C4-2B (cell line): ENCODE measurements around the gene CNPY4.

Source experiments
- H3K27ac ChIP-seq: fragments of 450-650 bp; 2 replicates; pipeline ENCODE4 v1.5.1; 2017
- CTCF ChIP-seq: fragments of 450-650 bp; conservative IDR thresholded peaks from 2 replicates; pipeline ENCODE4 v1.5.1; 2017; ENCODE audit warnings: mild to moderate bottlenecking
- ZFX ChIP-seq: fragments of 450-650 bp; IDR thresholded peaks from 2 replicates; pipeline ENCODE4 v1.6.1; 2017

CNPY4 gene

DNA sequence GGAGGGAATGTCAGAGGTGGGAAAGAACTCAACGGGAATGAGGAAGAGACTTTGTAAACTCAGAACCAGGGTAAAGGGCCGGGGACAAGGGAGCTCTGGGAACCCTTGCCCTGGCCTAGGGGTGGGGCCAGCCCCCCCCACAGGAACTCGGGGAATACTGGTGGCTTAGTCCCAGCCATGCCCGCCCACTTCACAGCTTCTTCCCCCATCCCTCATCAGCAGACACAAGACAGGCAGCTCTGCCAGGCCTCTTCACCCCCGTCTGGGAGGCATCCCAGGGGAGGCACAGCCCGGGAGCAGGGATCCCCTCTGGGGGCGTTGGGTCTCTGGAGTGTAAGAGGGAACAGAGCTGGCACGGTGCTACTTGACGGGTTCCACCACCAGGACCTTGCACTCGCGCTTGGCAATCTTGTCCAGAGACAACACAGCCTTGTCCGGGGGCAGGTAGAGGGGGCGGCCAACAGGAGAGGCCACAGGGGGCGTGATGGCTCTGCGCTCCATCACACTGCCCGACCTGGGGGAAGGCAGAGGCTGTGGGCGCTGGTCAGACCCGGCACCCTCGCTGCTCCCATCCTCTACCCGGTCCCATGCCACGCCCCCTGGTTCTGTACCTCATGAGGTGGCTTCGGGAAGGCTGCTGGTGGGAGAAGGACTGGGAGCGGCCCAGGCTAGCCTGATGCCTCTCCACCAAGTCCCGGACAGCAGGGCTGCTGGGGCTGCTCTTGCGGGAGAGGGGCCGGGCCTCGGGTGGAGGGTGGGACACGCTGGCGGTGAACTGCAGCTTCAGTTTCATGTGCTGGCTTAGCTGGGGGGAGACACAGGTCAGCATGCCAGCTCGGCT is 35.4 kb downstream of the CNPY4 start:
- H3K27ac ChIP-seq, result no peak overlapping the region
- TF ChIP-seq ZFX (no peak), CTCF (no peak)

DNA sequence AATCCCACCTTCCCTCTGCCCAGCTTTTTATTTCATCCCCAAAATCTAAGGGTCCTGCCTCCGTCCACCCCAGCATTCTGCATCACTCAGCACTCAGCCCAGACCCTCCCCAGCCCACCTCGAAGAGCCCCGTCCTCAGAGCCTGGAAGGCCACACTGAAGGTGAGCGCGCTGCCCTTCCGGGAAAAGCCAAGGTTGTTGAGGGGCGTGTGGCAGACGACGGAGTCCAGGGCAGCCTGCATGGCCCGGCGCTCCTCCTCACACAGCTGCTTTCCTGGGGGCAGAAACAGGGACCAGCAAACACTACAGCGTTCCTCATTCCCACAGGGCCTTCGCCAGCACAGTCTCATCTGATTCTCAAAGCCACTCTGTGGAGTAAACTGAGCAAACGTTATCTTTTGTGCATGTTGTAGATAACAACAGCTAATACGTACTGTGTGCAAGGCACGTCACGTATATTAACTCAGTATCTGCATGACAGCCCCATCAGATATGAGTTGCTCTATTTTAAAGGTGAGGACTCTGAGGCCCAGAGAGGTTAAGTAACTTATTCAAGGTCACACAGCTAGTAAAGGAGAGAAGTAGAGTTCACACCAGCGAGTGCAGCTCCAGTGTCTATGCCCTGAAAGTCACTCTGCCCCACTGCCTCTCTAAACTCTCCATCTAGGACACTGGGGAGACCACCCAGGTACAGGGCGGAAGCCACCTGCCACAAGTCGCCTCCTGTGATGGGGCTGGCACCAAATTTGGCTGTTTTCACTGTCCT is 36.3 kb downstream of the CNPY4 start:
- TF ChIP-seq CTCF (no peak), ZFX (no peak)
- no peak overlapping the region for H3K27ac ChIP-seq

GRCh38 chr7:100156331-100157068 is 37.1 kb downstream of the CNPY4 start:
- H3K27ac ChIP-seq, result no peak overlapping the region
- no peak for TF ChIP-seq CTCF
- no peak for TF ChIP-seq ZFX

- no peak for TF ChIP-seq CTCF
- no peak for TF ChIP-seq ZFX
- no peak overlapping the region for H3K27ac ChIP-seq
Observed at GRCh38 chr7:100157069-100157333, 37.6 kb downstream of the CNPY4 start.

- peak overlapping the region; percentile 85 for H3K27ac ChIP-seq
- TF ChIP-seq ZFX, result no peak
- TF ChIP-seq CTCF, result no peak
Observed at GRCh38 chr7:100157334-100158228, 38.1 kb downstream of the CNPY4 start.

DNA sequence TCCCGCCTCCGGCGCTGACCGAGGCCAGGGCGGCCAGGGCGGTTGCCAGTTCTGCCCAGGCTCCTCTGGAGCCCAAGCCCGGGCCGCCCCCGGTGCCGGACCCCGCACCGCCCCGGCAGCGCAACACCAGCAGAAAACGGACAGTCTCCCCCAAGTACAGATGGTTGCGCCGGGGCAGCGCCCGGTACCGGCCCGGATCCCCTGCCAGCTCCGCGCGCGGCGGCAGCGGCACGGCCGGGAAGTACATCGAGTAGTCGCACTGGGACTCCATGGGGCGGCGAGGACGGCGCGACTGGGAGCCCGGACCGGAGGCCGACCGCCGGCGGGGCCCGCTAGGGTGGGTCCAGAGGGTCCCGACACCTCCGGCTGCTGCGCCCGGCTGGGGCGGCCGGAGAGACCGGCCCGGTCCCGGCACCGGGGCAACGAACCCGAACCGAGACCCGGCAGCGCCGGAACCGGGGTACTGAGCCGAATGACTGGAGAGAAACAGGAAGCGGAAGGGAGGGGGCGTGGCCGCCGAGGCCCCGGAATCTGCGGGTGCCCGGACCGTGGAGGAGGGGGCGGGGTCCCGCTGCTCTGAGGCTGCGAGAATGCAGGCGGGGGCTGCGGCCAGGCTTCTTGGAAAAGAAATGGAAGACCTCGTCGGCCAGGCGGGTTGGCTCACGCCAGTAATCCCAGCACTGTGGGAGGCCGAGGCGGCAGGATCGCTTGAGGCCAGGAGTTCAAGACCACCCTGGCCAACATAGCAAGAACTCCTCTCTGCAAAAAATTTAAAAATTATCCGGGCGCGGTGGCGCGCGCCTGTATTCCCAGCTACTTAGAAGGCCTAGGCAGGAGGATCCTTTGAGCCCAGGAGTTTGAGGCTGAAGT is 39.0 kb downstream of the CNPY4 start, which contains the start of gene TRAPPC14:
Gene TRAPPC14 (minus strand): TSS at position 495 of the 870 bp plus-strand sequence. CDS start 224 bp downstream, at position 271.
- H3K27ac ChIP-seq, result peak within 1 kb of the TSS; percentile 85
- TF ChIP-seq ZFX, result peak; percentile 74; the same call in 1 of the 2 replicates
- no peak for TF ChIP-seq CTCF
